Retinal pigment epithelial cell (primary cell): Measurements from ENCODE around the gene STK17B.
"Not testable (repeated sequence)": the region's sequence is repeated elsewhere in the genome, so short reads cannot be mapped to it uniquely, and the experiment has no call there.

Experiments
- DNase-seq: peaks from one replicate; pipeline ENCODE4 v3.0.0-alpha.2; 2010; ENCODE audit warnings: low read depth
- H3K4me3 ChIP-seq: 2 replicates; pipeline ENCODE4 v1.5.1; 2011; ENCODE audit warnings: mild to moderate bottlenecking, low read length, control low read depth, moderate library complexity
- TF ChIP-seq, protein P1 (sequence below): conservative IDR thresholded peaks from 2 replicates; pipeline ENCODE4 v1.5.1; 2011; ENCODE audit warnings: low read depth, low read length, control low read depth, inconsistent platforms

Gene STK17B

DNA sequence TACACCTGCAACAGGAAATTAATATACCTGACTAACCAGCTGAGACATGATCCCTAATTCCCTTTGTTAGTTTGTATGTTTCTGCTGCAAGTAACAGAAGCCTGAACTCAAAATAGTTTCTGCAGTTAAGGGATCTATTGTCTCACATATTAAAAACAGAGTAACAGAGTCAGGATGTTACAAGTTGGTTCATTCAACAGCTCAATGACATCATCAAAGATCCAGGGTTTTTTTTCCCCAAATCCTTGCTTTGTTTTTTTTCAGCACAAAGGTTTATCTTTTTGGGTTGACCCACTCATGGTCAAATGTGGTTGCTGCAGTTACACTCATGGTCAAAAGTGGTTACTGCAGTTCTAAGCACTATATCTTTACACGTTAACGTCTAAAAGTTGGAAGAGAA lies 67.8 kb downstream of the STK17B start:
- DNase-seq = no peak
- TF ChIP-seq, protein P1, sequence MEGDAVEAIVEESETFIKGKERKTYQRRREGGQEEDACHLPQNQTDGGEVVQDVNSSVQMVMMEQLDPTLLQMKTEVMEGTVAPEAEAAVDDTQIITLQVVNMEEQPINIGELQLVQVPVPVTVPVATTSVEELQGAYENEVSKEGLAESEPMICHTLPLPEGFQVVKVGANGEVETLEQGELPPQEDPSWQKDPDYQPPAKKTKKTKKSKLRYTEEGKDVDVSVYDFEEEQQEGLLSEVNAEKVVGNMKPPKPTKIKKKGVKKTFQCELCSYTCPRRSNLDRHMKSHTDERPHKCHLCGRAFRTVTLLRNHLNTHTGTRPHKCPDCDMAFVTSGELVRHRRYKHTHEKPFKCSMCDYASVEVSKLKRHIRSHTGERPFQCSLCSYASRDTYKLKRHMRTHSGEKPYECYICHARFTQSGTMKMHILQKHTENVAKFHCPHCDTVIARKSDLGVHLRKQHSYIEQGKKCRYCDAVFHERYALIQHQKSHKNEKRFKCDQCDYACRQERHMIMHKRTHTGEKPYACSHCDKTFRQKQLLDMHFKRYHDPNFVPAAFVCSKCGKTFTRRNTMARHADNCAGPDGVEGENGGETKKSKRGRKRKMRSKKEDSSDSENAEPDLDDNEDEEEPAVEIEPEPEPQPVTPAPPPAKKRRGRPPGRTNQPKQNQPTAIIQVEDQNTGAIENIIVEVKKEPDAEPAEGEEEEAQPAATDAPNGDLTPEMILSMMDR = no peak

DNA sequence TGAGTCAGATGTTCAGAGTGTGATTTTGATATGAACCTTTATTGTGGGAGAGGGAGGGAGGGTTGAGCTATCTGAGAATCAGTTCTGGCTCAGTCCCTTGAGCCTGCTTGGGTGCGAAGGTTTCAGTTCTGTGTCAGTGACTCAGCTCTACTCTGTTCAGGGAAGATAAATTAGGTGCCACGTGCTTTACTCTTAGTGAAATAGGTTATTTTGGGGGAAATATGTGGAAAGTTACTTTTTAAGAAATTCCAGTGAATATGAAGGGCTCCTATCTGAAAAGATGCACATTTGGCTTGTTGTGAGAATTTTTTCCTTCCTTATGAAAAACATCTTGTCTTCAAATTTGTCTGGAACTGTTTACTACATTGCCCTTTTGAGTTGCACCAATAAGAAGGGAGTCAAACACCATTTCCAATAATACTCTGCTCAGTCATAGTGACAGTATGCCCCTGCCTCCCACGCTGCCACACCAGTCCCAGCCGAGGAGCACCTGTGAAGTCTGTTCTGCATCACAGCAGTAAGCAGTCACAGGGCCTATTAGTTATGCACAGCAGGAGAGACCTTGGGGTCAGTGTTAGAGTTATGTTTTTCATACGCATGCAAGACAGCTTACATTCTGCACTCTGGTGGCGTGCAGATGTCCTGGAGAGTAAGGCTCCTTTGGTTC lies 69.9 kb downstream of the STK17B start:
- TF ChIP-seq, protein P1 = no peak
- no peak overlapping the region for H3K4me3 ChIP-seq
- DNase-seq = no peak

More for the DNA sequence above, 67.8 kb downstream of the STK17B start:
- H3K4me3 ChIP-seq = no peak overlapping the region

DNA sequence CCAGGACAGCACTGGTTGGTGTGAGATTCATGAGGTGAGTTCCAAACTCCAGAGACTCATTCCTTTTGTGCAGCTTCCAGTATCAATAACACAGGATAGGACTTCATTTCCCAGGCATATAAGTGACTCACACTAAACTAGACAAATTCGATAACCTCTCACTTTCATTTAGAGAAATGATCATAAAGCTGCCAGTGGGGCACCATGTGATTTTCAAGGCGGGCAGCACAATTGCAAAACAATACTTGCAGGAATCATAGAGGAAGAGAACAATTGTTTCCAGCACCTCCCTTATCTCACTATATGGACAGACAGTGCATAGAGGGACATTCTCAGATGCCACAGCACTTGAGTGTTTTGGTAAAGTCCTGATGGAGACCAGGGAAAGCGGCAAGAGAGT lies 71.5 kb downstream of the STK17B start:
- no peak overlapping the region for H3K4me3 ChIP-seq
- TF ChIP-seq, protein P1 = no peak
- no peak for DNase-seq

DNA sequence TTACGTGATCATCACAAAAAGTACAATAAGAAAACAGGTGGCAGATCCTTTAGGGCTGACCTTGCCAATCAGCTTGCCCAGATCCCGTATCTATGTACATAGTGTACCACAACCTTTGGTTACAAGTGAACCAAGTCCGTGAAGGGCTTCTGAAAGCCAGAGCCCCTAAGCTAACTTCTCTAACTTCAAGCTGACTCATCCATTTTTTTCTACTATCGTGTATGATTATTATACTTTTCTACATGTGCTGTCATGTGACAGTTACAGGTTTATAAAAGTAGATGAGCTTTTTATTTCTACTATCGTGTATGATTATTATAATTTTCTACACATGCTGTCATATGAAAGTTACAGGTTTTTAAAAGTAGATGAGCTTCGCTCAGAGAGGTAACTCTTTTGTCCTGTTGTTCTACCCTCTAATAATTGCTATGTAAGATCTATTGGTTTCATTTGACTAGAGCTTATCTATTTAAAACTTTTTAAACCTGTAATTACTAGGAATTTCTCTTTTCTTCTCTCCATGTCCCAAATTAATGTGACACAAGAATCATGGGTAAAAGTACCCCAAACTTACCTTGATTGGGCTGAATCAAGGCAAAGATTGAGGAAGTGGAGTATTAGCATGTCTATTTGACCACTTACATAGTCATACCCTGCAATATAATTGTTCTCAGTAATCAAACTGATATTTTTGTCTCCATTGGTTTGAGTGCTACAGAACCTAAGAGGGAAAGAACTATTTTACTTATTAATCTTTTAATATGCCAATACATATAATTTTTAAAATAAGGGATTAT lies 73.3 kb downstream of the STK17B start:
- no peak overlapping the region for H3K4me3 ChIP-seq
- DNase-seq = no peak
- TF ChIP-seq, protein P1 = no peak

DNA sequence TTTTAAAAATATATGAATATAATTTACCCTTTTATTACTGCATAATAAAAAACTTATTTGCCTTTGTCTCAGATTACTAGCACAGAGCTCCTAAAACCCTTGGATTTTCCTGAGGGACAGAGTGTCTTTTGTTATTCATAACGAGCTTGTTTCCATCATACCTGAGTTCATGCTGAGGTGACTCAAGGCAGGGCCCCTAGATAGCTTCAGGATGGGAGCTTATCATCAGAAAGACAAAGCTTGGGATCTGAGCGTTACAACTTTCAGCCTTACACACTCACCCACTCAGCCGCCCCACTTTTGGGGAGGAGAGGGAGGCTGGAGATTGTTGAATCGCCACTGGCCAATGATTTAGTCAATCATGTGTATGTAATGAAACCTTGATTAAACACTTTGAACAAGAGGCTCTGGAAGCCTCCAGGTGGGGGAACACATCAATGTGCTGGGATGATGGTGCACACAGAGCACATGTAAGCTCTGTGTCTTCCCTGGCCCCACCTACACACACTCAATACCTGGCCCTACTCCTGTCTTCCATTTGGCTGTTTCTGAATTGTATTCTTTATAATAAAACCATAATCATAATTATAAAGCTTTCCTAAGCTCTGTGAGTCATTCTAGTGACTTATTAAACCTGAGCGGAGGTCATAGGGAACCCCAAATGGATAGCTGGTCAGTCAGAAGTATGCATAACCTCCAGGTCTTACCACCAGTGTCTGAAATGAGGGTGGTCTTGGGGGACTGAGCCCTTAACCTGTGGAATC lies 74.2 kb downstream of the STK17B start:
- DNase-seq = no peak
- TF ChIP-seq, protein P1 = no peak
- no peak overlapping the region for H3K4me3 ChIP-seq

DNA sequence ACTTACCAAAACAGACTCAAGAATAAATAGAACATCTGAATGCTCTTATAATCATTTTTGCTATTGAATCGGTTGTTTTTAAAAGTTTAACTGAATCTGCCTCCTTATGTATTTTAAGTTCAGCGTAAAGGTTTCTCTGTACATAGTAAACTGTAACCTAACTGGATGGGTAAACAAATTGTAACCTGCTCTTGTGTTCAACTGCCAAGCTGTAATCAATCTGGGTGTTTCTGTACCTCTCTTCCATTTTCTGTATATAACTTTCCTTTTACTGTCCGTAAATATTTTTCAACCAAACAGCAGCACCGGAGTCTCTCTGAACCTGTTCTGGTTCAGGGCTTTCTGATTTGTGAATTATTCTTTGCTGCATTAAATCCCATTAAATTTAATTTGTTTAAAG lies 75.1 kb downstream of the STK17B start:
- no peak overlapping the region for H3K4me3 ChIP-seq
- no peak for DNase-seq
- TF ChIP-seq, protein P1 = no peak

DNA sequence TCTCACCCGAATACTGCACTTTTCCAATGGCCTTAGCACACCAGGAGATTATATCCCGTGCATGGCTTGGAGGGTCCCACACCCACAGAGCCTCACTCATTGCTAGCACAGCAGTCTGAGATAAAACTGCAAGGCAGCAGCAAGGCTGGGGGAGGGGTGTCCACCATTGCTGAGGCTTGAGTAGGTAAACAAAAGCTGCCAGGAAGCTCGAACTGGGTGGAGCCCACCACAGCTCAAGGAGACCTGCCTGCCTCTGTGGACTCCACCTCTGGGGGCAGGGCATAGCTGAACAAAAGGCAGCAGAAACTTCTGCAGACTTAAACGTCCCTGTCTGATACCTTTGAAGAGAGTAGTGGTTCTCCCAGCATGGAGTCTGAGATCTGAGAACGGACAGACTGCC lies 81.9 kb downstream of the STK17B start:
- H3K4me3 ChIP-seq, DNase-seq: not testable (repeated sequence)
